NCI-H146 (cell line): ENCODE results near the gene HIVEP2.

Experiments used
- DNase-seq: peaks from one replicate; lab custom pipeline; 2025; lab: John Stamatoyannopoulos, UW

The HIVEP2 gene

DNA sequence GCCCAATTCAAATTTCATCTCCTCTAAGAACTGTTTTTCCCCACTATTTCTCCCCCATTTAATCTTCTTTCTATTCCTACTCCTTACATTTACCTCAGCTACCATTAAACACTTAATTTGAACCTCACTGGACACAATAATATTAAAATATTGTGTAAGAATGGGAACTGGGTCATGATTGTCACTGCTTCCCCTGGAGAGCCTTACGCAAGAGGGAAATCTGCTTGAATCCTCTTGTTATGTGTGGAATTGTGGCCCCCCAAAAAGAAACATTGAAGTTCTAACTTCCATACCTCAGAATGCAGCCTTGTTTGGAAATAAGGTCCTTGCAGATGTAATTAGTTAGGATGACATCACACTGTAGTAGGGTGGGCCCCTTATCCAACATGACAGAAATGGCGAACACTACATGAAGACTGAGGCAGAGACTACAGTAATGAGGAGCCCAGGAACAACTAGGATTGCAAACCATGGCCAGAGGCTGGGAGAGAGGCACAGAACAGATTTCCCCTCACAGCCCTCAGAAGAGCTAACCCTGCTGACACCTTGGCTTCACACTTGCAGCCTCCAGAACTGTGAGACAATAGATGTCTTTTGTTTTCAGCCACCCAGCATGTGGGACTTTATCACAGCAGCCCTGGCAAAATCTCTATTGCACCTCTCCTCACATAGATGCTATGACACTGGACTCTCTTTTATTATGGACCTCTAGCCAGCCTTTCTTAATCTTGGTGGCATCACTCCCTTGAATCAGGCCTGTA, 29.9 kb downstream of the HIVEP2 start:
- no peak for DNase-seq

DNA sequence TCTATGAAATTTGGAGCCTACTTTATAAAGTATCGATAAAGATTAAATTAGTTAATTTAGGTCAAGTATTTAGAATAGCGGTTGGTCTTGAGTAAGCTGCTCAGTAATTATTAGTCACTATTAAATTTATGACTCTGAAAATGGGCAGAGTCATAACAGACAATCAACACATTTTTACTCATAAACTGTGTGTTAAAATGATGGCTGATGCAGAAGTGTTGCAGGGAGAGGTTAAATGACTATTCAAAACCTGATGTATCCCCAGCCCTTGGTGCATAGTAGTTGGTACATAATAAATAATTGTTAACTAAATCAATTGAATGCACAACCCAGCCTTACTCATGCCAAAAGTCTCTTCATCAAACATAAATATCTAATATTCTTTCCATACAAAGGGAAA, 30.6 kb downstream of the HIVEP2 start:
- DNase-seq: no peak

DNA sequence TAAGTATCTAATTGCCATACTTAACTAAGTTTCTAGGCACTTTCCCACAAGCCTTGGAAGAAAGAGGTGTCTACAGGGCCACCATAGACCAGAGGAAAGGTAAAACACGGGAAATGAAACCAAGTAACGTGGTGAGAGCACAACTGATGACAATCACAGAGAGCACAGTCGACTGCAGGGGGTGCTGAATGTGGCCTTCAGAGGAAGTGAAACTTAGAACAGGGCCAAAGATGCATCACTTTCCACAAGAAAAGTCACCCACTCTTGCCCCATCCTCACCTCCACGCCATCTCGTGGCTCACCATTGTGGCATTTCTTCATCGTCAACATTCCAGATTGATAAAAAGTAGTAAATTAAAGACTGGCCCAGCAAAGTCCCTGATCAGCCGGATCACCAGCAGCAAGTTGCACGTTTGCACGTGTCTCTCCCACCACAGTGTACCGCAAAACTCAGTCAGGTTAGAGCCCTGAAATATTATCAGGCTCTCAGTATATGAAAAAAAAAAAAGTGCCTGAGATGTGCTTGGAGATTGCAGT, 31.4 kb downstream of the HIVEP2 start:
- no peak for DNase-seq

DNA sequence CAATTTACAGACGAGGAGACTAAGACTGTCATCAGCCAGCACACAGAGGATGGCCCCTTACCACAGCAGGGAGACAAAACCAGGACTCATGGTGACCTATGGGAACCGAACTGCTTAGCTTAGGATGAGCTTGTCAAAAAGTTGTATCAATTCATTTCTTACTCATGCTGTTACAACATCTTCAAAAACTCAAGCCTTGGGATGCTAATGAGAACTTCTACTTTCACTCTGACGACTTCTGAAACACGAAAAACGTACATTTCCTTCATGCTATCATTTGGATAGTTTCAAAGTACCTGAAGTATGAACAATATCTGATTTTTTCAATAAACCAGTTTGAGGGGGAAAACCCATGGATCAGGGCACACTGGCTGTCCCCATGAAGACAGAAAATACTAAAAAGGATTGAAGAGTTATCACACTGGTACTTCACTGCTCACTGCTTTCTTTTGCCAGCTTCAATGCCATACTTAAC, 31.9 kb downstream of the HIVEP2 start:
- DNase-seq: no peak

DNA sequence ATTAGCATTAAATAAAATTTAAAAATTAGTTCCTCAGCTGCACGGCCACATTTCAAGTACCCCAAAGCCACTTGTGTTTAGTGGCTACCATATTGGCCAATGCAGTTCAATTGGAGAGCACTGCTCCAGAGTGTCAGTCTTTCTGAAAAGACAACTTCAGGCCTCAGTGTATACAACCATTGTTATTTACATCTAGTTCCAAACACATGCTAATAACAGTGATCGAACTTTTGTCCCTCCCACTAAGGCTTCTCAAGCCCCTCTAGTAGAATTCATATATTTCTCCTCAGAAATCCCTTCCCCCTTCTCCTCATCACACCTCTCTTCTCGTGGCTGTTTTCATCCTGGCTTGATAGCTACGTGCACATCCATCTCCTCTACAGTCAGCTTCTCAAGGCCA, 32.9 kb downstream of the HIVEP2 start:
- no peak for DNase-seq

DNA sequence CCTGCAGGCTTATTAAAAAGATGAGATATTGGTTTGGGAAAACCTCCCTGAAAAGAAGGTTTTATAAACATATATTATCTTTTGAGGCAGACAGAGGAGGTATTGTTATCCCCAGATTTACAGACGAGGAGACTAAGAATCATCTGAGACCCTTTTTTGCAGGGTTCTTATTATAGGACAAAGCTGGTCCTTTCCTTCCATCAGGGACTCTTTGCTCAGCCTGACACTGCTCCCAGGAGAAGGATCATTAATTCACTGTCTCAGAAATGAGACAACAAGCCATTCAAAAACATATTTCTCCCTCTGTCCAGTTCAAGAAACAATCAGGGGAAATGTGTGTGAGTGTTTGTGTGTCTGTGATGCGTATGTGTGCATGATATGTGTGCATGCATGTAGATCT, 33.5 kb downstream of the HIVEP2 start:
- DNase-seq: no peak

DNA sequence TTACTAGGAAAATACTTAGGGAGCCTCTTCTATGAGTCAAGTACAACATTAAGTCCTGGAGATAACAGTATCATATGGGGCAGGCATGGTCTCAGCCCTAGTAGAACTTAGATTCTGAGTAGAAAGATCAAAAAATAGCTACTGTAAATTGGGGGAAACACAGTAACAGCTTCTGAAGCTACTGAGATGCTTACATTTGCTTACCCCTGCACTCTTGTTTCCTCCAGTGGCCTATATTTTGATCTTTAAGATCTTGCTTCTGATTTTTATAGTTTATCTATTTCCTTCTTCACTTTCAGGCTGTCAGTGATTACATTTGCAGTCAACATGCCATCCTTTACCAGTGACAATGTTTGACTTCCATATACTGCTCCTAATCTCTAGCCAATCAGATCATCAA, 35.3 kb downstream of the HIVEP2 start:
- DNase-seq: no peak

DNA sequence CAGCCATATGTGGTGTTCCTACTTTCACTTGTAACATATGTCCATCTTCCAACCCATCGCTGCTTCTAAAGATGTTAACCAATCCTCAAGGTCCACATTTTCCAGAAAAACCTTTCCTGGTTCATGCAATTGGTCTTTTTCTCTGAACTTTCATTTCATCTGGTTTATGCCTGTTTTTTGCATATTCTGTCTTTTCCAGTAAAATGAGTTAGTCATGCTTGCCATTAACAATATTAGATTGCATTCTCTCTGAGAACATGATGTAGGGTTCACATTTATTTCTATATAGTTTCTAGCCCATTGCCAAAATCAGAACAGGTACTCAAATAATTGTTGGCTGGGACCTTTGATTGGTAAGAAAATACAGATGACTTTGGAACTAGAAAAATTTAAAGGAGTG, 36.7 kb downstream of the HIVEP2 start:
- no peak for DNase-seq

DNA sequence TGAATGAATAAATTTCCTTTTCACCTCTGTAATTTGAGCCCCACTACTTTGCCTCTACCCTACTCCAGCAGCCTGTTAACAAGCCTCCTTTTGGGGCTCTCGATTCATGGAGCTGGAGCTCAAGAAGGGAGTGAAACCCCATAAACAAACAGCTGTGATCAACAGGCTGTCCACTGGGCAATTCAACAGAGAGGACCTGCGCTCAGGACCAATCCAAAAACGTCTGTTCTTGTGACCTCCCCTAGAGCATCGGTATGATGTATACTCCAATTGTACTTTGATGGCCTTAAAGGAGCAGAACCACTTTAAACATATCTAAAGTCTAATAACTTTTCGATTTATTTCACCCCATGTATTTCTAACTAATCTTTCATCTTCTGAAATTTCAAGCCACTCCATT, 37.4 kb downstream of the HIVEP2 start:
- no peak for DNase-seq

DNA sequence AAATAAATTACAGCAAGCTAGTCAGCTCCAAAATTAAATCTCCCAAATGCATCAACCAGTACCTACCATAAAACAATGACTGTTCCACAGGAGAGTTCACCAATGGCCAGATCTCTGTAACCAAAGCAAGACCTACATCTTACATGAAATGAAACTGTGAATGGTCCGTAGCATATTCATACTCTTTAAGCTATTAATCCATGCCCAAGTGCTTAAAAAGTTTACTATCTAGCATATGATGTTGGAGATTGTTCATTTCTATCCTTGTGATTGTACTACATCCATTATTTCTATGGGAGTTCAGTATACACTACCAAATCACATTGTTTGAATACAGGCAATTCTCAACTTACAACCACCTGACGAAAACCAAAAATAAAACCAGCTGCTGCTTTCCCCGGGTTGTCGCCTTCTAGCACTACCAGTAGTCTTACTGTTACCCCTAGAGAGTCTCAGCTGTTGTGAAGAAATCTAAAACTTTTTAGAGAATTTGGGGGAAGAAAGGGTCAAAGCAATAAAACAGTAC, 38.0 kb downstream of the HIVEP2 start:
- no peak for DNase-seq

DNA sequence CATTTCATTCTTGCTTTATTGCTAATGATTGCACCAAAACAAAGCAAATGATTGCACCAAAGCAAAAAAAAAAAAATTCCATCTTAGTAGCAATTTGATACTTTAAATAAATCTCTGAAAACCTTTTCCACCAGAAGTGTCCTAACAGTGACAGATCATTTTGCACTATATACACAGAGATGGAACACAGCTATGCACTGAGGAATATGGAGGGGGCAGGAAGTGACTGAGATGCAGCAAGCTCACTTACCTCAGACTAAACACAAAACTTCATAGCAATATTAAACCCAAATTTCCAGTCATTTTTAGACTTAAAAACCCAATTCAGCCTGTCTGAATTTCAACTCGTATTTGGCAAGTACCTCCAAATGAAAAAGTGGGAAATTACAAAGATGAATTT, 41.2 kb downstream of the HIVEP2 start:
- no peak for DNase-seq

DNA sequence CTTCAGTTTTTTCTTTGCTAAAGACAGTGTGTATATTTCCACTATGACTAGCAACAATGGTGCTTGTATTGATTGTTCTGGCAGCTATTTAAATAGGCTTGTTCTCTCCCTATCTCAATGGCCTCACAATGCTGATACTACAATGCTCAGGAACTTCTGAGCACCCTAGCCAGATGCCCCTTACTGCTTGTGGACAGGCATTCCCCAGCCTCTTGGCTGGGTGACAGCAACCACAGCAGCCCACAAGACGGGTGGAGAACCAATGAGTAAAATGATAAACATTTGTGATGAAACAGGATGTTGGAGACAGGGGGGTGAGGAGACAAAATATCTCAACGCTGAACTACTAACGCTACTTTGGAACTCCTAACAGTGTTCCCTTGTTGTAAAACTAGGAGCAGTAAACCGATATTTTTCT, 42.3 kb downstream of the HIVEP2 start:
- no peak for DNase-seq

DNA sequence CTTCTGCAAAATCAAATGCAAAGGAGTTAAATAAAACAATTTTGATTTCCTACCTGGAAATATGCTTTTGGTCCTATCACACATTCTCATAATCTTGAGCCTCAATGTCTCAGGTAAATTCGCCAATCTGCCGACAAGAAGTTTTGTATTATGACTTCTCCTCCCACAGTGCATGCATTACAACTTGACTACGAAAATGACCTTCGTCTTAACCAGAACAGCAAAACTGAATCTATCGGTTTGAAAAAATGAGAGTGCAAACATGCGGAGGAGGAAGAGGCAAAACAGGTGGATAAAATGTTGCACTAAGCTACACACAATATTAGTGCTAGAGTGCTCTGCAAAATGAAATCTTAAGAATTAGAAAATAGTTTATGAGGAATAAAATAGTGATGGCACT, 43.4 kb downstream of the HIVEP2 start:
- no peak for DNase-seq

DNA sequence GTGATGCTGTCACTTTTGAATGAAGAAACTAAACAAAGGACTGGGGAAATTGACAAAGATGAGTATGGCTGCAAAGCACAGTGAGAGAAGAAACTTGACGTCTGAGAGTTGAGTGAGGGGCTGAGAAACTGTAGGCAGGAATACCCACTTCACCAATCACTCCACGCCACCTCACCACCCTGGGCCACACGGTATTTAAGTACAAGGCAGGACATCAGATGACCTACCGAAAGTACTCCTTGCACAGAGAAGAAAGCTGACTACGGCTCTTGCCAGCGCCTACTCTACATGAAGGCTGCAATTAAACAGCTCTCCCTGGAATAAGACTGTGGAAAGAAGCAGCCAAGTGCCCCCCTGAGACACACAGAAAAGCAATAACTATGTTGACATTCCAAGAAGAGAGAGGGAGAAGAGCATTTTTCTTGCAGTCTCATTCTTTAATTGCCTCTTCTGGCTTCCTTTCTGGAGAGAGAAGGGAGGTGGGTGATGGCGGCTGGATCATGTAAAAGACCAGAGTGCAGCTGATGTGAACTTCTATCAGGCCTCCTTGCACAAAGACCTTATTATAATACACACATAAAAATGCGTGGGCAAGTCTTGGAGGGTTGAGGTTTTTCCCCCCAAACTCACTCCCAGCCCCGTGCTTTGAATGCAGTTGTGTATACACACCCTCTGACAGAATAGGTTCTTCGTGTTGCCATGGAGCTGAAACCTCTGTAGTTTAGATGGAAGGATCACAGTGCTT, 44.6 kb downstream of the HIVEP2 start:
- DNase-seq: no peak

DNA sequence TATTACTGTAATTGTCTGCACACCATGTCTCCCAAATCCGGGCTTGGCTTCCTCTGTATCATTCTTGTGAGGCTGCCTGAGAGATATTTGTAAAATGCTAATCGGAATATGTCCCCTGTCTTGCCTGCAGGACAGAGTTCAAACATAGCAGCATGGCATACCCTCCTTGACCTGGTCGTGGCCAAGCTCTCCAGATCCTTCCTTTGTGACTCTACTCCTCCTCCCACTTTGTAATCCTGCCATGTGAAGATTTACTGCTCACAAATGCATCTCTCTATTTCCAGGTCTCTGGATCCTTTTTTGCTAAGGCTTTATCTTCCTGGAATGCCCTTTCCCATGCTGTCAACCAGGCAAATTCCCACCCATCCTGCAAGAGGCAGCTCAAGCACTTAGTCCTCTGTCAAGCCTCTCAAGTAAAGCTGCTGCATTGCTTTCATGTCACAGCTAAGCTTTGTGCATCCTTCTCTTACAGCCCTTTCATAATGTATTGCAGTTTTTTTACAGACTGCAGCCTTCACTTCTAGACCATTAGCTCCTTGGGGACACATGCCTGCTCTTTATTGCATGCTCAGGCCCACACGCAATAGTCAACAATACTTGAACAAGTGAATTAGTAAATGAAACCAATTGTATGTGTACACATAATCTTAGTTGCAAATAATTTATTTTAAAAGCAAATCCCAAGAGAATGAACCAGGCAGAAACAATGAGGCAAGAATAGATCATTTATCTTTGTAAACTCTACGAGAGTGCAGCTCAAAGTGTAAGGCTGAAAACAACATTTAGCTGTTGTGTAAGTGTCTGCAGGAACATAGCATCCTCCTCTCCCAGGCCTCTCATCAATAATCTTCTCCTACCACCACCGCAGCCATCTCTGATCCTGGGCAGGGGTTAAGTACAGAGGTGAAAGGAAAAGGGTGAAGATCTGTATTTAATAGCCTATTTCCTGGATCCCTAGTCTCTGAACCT, 45.8 kb downstream of the HIVEP2 start:
- no peak for DNase-seq

DNA sequence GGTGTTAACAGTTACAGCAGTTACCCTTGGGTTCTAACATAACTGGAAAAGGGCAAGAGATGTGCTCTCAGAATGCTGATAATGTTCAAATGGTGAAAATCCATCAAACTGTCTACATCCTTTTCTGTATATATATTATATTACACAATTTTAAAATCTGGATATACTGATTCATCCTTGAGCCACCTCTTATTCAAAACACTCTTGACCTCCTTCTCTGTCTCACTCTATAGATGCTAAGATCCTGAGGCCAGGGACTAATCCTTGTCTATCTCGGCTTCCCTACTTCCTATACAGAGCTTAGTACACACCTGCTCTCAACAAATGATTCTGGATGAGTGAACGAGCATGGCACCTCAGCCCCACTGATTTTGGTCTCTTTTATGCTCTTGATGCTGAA, 47.3 kb downstream of the HIVEP2 start:
- DNase-seq: no peak

DNA sequence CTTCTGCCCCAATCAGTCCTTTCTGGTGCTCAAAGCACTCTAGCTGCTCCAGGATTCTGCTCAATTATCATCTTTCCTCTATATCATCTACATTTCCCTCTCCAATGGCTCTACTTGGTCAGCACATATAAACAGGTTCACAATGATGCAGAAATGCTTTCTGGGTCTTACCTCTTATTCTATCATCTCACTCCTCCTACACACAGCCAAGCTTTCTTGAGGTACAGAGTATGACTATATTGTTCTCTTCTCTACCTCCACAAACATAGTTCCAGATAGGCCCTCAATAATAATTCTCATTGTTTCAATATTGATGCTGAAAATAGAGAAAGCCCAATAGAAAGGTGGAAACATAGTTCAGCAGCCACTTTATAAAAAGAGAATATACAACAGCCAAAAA, 48.2 kb downstream of the HIVEP2 start:
- no peak for DNase-seq

DNA sequence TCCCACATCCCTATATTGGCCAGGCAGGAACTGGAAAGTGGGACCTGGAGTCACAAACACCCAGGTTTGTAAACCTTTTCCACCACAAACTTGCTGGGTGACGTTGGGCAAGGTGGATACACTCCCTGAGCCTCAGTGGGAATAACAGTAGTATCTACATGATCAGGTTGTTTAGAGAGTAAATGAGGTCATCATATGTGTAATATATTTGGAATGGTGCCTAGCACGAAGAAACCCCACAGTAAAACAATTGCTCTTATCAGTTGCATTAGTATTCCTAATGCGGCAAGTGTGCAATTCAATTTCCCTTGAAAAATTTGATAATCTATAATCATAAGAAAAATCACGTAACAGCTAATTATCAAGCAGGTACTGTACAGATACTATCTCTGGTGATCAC, 51.9 kb downstream of the HIVEP2 start:
- no peak for DNase-seq

DNA sequence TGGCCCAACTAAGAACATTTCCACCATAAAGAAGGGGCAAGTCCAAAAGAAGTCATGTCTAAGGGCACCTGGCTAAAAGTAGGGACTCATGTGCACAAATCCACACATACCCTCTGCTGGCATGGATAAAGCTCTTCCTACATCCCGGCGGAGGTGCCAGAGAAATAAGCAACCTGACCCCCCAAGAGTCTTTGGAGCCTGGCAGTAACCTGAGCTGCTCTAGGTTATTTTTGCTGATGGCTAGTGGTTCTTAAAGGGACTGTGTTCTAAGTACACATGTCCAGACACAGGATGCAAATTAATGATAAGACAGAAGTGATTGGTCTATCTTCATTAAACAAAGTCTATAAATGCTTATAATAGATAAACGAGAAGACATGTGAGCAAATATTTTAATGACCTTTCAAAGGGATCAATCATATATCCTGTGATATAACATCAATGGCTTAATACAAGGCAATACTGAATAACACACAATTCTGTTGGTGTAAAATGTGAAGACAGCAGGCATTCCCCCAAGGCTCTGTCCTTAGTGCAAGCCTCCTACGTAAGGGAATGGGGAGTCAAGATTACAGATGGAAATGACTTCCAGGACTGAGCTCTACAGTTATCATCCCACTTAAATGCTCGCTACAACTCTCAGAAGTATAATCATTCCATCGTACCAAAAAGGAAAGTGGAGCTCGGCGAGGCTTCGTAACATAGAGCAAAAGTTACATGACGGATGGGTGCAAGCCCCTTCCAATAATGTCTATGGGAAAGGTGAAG, 52.5 kb downstream of the HIVEP2 start:
- no peak for DNase-seq

DNA sequence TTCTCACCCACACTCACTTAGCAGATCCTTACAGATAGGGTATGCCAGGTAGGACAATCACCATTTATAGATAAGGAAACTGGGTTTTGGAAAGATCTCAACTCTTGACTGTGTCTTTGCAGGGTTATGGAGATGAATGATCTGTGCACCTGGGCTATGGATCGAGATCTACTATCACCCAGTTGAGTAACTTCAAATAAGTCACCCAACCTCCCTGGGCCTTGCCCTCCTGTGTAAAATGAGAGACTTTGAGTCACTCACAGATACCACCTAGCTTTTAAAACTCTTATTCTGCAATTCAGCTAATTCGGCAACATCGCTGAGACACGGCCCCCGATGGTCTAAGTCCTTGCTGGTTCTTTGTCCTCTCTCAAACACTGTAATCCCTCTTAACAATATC, 53.5 kb downstream of the HIVEP2 start:
- DNase-seq: no peak

DNA sequence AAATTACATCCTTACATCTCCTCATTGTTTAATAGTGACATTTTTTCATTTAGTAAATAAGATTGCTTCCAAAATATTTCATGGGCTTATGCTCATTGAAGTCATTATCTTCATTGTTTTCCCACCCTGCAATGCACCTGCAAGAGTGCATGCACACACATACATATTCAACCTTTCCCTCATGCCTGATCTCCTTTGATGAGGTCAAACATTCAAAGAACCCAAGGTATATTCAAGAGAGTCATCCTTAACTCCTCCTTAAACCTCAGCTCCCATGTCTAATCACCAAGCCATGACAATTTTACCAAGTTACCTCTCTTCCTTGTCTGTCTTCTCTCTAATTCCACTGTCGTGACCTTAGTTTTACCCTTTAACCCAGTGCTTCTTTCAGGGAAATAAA, 56.5 kb downstream of the HIVEP2 start:
- no peak for DNase-seq
